Measurements from ENCODE around the gene ADORA2A. TPM values are rescaled to one million over a fixed set of nuclear protein-coding genes. Genes with fewer than 3 reads are reported as not detected.
A peak's percentile ranks its signal among the peaks of the same experiment; 100 is the strongest.

ADORA2A gene
- total RNA-seq, 1 donor from 2014 or later: 7.2 TPM

- H3K36me3 Mint-ChIP-seq: peaks cover 21% of the 10 kb centered on the region
- no peaks in the 10 kb centered on the region for H3K27me3 Mint-ChIP-seq
- H3K4me3 Mint-ChIP-seq: peak overlapping the region; percentile 38
- H3K4me1 Mint-ChIP-seq (ENCODE audit: unreplicated experiment): peaks cover 22% of the 10 kb centered on the region
- TF ChIP-seq CTCF (conservative IDR thresholded peaks at IDR 0.05): no peak
- peak overlapping the region; percentile 35 for H3K27ac Mint-ChIP-seq
- H3K9me3 Mint-ChIP-seq: no peaks in the 10 kb centered on the region
- no peak for DNase-seq (ENCODE audit: extremely low spot score, unreplicated experiment)
Observed at GRCh38 chr22:24392218-24392931, 35.0 kb upstream of the ADORA2A start.

- H3K36me3 Mint-ChIP-seq: peaks cover 26% of the 10 kb centered on the region
- no peak overlapping the region for H3K4me3 Mint-ChIP-seq
- no peak for DNase-seq (ENCODE audit: extremely low spot score, unreplicated experiment)
- peak overlapping the region; percentile 35 for H3K27ac Mint-ChIP-seq
- no peak for TF ChIP-seq CTCF (conservative IDR thresholded peaks at IDR 0.05)
- H3K4me1 Mint-ChIP-seq (ENCODE audit: unreplicated experiment): peaks cover 22% of the 10 kb centered on the region
- no peaks in the 10 kb centered on the region for H3K27me3 Mint-ChIP-seq
- no peaks in the 10 kb centered on the region for H3K9me3 Mint-ChIP-seq
Observed at GRCh38 chr22:24393012-24393559, 34.3 kb upstream of the ADORA2A start.

- peaks cover 28% of the 10 kb centered on the region for H3K36me3 Mint-ChIP-seq
- no peaks in the 10 kb centered on the region for H3K9me3 Mint-ChIP-seq
- H3K27me3 Mint-ChIP-seq: no peaks in the 10 kb centered on the region
- no peak for TF ChIP-seq CTCF (conservative IDR thresholded peaks at IDR 0.05)
- H3K4me3 Mint-ChIP-seq: no peak overlapping the region
- no peak for DNase-seq (ENCODE audit: extremely low spot score, unreplicated experiment)
- peaks cover 22% of the 10 kb centered on the region for H3K4me1 Mint-ChIP-seq (ENCODE audit: unreplicated experiment)
- no peak overlapping the region for H3K27ac Mint-ChIP-seq
Observed at GRCh38 chr22:24393848-24394247, 33.6 kb upstream of the ADORA2A start.

- Mint-ChIP-seq H3K9me3 (no peaks in the 10 kb centered on the region), H3K27me3 (no peaks in the 10 kb centered on the region), H3K27ac (no peak overlapping the region), H3K4me1 (ENCODE audit: unreplicated experiment) (peaks cover 22% of the 10 kb centered on the region), H3K36me3 (peaks cover 28% of the 10 kb centered on the region), H3K4me3 (no peak overlapping the region)
- DNase-seq (ENCODE audit: extremely low spot score, unreplicated experiment): no peak
- TF ChIP-seq CTCF (conservative IDR thresholded peaks at IDR 0.05): no peak
Observed at GRCh38 chr22:24394254-24394653, 33.1 kb upstream of the ADORA2A start.

GRCh38 chr22:24398409-24398808, 29.0 kb upstream of the ADORA2A start:
- no peaks in the 10 kb centered on the region for H3K9me3 Mint-ChIP-seq
- DNase-seq (ENCODE audit: extremely low spot score, unreplicated experiment): no peak
- no peak overlapping the region for H3K4me3 Mint-ChIP-seq
- H3K27me3 Mint-ChIP-seq: no peaks in the 10 kb centered on the region
- peaks cover 39% of the 10 kb centered on the region for H3K36me3 Mint-ChIP-seq
- H3K4me1 Mint-ChIP-seq (ENCODE audit: unreplicated experiment): peaks cover 9% of the 10 kb centered on the region
- no peak for TF ChIP-seq CTCF (conservative IDR thresholded peaks at IDR 0.05)
- no peak overlapping the region for H3K27ac Mint-ChIP-seq

All from type B pancreatic cell (in vitro differentiated cells).